ENCODE measurements around the gene CELF4. TPM values are rescaled to one million over a fixed set of nuclear protein-coding genes. Genes with fewer than 3 reads are reported as not detected.

CELF4 gene
- total RNA-seq, 1 donor from 2014 or later: 0.44 TPM

DNA sequence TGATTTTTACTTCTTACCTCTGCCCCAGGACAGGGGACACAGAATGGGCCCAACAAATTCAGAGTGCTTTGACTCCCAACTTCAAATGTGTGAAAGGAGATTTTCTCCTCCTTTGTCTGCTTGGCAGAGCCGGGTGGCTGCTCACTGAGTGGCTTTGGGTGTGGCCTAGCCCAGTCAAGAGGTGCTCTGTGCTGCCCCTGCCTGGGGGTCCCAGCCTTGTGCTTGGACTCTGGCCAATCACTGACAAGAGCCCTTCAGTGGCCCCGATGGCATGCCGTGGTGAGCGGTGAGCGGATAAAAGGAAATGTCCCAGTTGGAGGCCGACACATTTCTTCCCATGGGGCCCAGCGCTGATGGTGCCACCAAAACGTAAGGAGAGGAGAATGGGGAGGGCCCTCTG is 259.2 kb downstream of the CELF4 start:
- DNase-seq (ENCODE audit: low spot score): no peak
- no peaks in the 10 kb centered on the region for H3K9me3 Mint-ChIP-seq (ENCODE audit: unreplicated experiment)
- TF ChIP-seq, protein P1, sequence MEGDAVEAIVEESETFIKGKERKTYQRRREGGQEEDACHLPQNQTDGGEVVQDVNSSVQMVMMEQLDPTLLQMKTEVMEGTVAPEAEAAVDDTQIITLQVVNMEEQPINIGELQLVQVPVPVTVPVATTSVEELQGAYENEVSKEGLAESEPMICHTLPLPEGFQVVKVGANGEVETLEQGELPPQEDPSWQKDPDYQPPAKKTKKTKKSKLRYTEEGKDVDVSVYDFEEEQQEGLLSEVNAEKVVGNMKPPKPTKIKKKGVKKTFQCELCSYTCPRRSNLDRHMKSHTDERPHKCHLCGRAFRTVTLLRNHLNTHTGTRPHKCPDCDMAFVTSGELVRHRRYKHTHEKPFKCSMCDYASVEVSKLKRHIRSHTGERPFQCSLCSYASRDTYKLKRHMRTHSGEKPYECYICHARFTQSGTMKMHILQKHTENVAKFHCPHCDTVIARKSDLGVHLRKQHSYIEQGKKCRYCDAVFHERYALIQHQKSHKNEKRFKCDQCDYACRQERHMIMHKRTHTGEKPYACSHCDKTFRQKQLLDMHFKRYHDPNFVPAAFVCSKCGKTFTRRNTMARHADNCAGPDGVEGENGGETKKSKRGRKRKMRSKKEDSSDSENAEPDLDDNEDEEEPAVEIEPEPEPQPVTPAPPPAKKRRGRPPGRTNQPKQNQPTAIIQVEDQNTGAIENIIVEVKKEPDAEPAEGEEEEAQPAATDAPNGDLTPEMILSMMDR (IDR thresholded peaks at IDR 0.05; ENCODE audit: unreplicated experiment): no peak
- peaks cover 17% of the 10 kb centered on the region for H3K27me3 Mint-ChIP-seq (ENCODE audit: unreplicated experiment)
- peaks cover 10% of the 10 kb centered on the region for H3K4me1 Mint-ChIP-seq (ENCODE audit: unreplicated experiment)
- no peaks in the 10 kb centered on the region for H3K36me3 Mint-ChIP-seq (ENCODE audit: low read depth, unreplicated experiment)
- H3K4me3 Mint-ChIP-seq (ENCODE audit: unreplicated experiment): no peak overlapping the region
- no peak overlapping the region for H3K27ac Mint-ChIP-seq (ENCODE audit: unreplicated experiment)

DNA sequence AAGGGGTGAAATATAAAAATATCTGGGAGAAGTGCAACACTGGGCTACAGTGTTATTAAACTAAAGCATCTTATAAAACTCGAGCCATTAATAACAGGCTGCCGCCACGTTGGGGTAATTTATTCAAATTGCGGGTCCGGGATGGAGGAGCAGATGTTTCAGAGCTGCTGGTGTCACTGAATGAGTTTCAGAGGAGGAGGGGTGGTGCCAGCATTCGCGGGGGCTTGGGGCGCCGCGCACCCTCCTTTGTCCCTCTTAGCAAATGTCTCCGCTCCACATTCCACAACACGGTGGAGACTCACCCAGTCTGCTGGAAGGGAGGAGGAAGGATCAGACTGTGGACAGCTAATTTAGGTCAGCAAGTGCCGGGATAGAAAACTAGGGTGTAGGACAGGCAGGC is 260.5 kb downstream of the CELF4 start:
- Mint-ChIP-seq H3K36me3 (ENCODE audit: low read depth, unreplicated experiment) (no peaks in the 10 kb centered on the region), H3K27ac (ENCODE audit: unreplicated experiment) (no peak overlapping the region), H3K9me3 (ENCODE audit: unreplicated experiment) (no peaks in the 10 kb centered on the region), H3K27me3 (ENCODE audit: unreplicated experiment) (peaks cover 19% of the 10 kb centered on the region), H3K4me3 (ENCODE audit: unreplicated experiment) (no peak overlapping the region), H3K4me1 (ENCODE audit: unreplicated experiment) (peaks cover 2% of the 10 kb centered on the region)
- DNase-seq (ENCODE audit: low spot score): no peak
- TF ChIP-seq, protein P1 (IDR thresholded peaks at IDR 0.05; ENCODE audit: unreplicated experiment): no peak

DNA sequence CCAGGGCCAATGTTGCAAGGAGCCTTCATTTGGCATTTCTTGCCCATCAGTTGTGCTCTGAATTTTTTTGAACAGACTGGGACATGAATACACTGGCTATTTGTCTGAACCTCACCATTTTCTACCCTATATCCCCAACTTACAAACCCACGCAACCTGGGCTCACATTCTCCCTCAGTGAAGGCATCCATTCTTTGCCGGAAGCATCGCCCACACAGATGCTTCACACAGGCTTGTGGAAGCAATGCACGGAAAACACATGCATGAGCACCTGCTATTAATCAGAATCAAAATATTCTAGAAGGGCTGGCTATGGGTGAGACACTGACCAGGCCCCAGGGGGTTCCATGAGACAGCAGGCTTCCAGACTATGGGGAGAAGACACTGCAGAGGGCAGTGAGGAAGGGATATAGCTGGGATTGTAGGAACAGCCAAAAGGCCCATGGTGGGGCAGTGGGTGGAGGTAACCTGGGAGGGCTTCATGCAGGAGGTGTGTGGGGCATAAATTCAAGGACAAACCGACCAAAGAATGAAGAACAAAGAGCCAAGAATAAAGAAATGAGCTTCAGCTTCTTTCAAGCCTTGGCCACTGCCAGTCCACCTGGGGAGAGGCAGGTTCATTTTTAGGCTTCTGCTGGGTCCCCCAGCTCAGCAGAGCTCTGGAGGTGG is 261.5 kb downstream of the CELF4 start:
- Mint-ChIP-seq H3K27me3 (ENCODE audit: unreplicated experiment) (peaks cover 16% of the 10 kb centered on the region), H3K9me3 (ENCODE audit: unreplicated experiment) (no peaks in the 10 kb centered on the region), H3K4me1 (ENCODE audit: unreplicated experiment) (no peaks in the 10 kb centered on the region), H3K4me3 (ENCODE audit: unreplicated experiment) (no peak overlapping the region), H3K36me3 (ENCODE audit: low read depth, unreplicated experiment) (no peaks in the 10 kb centered on the region), H3K27ac (ENCODE audit: unreplicated experiment) (no peak overlapping the region)
- DNase-seq (ENCODE audit: low spot score): no peak
- TF ChIP-seq, protein P1 (IDR thresholded peaks at IDR 0.05; ENCODE audit: unreplicated experiment): no peak

DNA sequence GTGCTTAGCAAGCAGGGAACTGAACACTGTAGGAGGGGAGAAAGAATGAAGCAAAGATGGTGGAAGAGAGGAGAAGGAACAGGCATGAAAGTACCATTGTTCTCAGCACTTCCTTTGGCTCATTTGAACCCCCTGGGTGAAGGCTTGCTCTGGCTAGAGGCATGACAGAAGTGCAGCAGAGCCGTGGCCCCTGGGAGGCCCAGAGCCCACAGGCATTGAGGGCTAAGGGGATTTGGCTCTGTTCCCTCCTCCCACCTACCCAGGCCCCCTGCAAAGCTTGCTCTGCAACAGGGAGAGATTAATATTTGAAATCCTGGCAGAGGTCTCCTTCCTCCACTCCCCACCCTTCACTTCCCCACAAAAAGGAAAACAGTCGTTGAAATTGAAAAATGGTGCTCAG is 262.6 kb downstream of the CELF4 start:
- no peaks in the 10 kb centered on the region for H3K36me3 Mint-ChIP-seq (ENCODE audit: low read depth, unreplicated experiment)
- H3K27ac Mint-ChIP-seq (ENCODE audit: unreplicated experiment): no peak overlapping the region
- H3K4me3 Mint-ChIP-seq (ENCODE audit: unreplicated experiment): no peak overlapping the region
- no peaks in the 10 kb centered on the region for H3K4me1 Mint-ChIP-seq (ENCODE audit: unreplicated experiment)
- TF ChIP-seq, protein P1 (IDR thresholded peaks at IDR 0.05; ENCODE audit: unreplicated experiment): no peak
- no peak for DNase-seq (ENCODE audit: low spot score)
- no peaks in the 10 kb centered on the region for H3K9me3 Mint-ChIP-seq (ENCODE audit: unreplicated experiment)
- peaks cover 14% of the 10 kb centered on the region for H3K27me3 Mint-ChIP-seq (ENCODE audit: unreplicated experiment)

DNA sequence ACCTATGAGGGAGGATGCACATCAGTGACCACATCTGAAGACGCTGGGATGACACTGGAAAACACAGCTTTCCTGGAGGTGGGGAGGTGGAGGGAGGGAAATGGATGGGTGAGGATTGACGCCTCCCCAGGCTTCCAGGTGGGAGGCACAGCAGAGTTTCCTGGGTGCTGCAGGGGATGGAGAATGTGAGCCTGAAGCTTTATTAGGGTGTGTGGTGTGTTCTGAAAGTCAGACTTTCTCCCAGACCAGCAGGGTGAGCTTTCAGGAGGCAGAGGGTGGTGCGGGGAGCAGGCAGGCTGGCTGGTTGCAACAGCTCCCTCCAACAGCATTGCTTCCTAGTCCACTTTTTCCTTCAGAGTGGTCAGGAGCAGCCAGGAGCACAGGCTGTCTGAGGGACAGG is 263.1 kb downstream of the CELF4 start:
- H3K9me3 Mint-ChIP-seq (ENCODE audit: unreplicated experiment): no peaks in the 10 kb centered on the region
- peaks cover 15% of the 10 kb centered on the region for H3K27me3 Mint-ChIP-seq (ENCODE audit: unreplicated experiment)
- H3K36me3 Mint-ChIP-seq (ENCODE audit: low read depth, unreplicated experiment): no peaks in the 10 kb centered on the region
- no peaks in the 10 kb centered on the region for H3K4me1 Mint-ChIP-seq (ENCODE audit: unreplicated experiment)
- TF ChIP-seq, protein P1 (IDR thresholded peaks at IDR 0.05; ENCODE audit: unreplicated experiment): no peak
- no peak overlapping the region for H3K4me3 Mint-ChIP-seq (ENCODE audit: unreplicated experiment)
- no peak for DNase-seq (ENCODE audit: low spot score)
- no peak overlapping the region for H3K27ac Mint-ChIP-seq (ENCODE audit: unreplicated experiment)

Measured in endothelial cell (in vitro differentiated cells).